Measurements from ENCODE around the gene PPP2R5C.

The PPP2R5C gene

GRCh38 chr14:101734246-101734847 lies 27.2 kb upstream of the PPP2R5C start:
- peaks cover 0 to 23% of the 10 kb centered on the region in 2 experiments for H3K27me3 ChIP-seq (ENCODE audit: control insufficient read depth in 1 of 2, insufficient read depth in 1 of 2, low read length in 2 of 2)
- peaks cover 6% of the 10 kb centered on the region for H3K9me3 ChIP-seq (ENCODE audit: control insufficient read depth, low read length)
- H2AFZ ChIP-seq (ENCODE audit: low read depth, low read length): no peak overlapping the region
- H3K23ac ChIP-seq (ENCODE audit: low read length in 2 of 2): no peak overlapping the region
- H3K9ac ChIP-seq (ENCODE audit: low read length): no peak overlapping the region
- no peak overlapping the region for H3K18ac ChIP-seq (ENCODE audit: low read depth in 1 of 2, low read length in 2 of 2)
- no peak overlapping the region for H2BK5ac ChIP-seq (ENCODE audit: low read depth, low read length, poor library complexity, severe bottlenecking)
- H3K36me3 ChIP-seq (ENCODE audit: control insufficient read depth in 1 of 2, insufficient read depth in 2 of 2, low read depth in 1 of 2, low read length in 2 of 2): no peaks in the 10 kb centered on the region
- no peak overlapping the region for H4K91ac ChIP-seq (ENCODE audit: low read length)
- no peak overlapping the region for H3K14ac ChIP-seq (ENCODE audit: low read length in 2 of 2)
- H4K8ac ChIP-seq (ENCODE audit: low read length): no peak overlapping the region
- H3K79me1 ChIP-seq (replicated peaks; ENCODE audit: low read length, poor library complexity, severe bottlenecking): no peaks in the 10 kb centered on the region
- H2BK120ac ChIP-seq (ENCODE audit: low read depth, low read length): no peak overlapping the region
- H2BK15ac ChIP-seq (ENCODE audit: low read depth, poor library complexity, severe bottlenecking): no peak overlapping the region
- H2AK5ac ChIP-seq (ENCODE audit: low read length, severe bottlenecking): no peak overlapping the region
- no peak overlapping the region for H3K27ac ChIP-seq (ENCODE audit: low read length, poor library complexity, severe bottlenecking)
- H2BK12ac ChIP-seq (ENCODE audit: low read length in 2 of 2): no peak overlapping the region
- DNase-seq: no peak
- no peak overlapping the region for H3K4ac ChIP-seq (ENCODE audit: low read depth in 1 of 2, low read length in 2 of 2)
- H3K4me2 ChIP-seq (ENCODE audit: low read length, poor library complexity, severe bottlenecking): no peak overlapping the region
- no peak overlapping the region for H3K4me3 ChIP-seq (ENCODE audit: insufficient read depth in 1 of 2, low read depth in 1 of 2, low read length in 2 of 2)
- WGBS: 94% methylated on average over 16 of the region's 16 CpGs
- H3K4me1 ChIP-seq (ENCODE audit: control insufficient read depth, insufficient read depth, low read depth, low read length): peaks cover 21% of the 10 kb centered on the region

- H2BK5ac ChIP-seq (ENCODE audit: low read depth, low read length, poor library complexity, severe bottlenecking): no peak overlapping the region
- H3K79me1 ChIP-seq (replicated peaks; ENCODE audit: low read length, poor library complexity, severe bottlenecking): no peaks in the 10 kb centered on the region
- H3K27ac ChIP-seq (ENCODE audit: low read length, poor library complexity, severe bottlenecking): no peak overlapping the region
- H3K4ac ChIP-seq (ENCODE audit: low read depth in 1 of 2, low read length in 2 of 2): no peak overlapping the region
- no peak overlapping the region for H4K8ac ChIP-seq (ENCODE audit: low read length)
- H3K14ac ChIP-seq (ENCODE audit: low read length in 2 of 2): no peak overlapping the region
- H3K4me2 ChIP-seq (ENCODE audit: low read length, poor library complexity, severe bottlenecking): no peak overlapping the region
- H2AK5ac ChIP-seq (ENCODE audit: low read length, severe bottlenecking): no peak overlapping the region
- no peak overlapping the region for H3K23ac ChIP-seq (ENCODE audit: low read length in 2 of 2)
- H3K9me3 ChIP-seq (ENCODE audit: control insufficient read depth, low read length): peaks cover 9% of the 10 kb centered on the region
- no peak overlapping the region for H2BK15ac ChIP-seq (ENCODE audit: low read depth, poor library complexity, severe bottlenecking)
- 87% methylated on average over 6 of the region's 7 CpGs for WGBS
- H3K27me3 ChIP-seq (ENCODE audit: control insufficient read depth in 1 of 2, insufficient read depth in 1 of 2, low read length in 2 of 2): peaks cover 0 to 23% of the 10 kb centered on the region in 2 experiments
- peaks cover 21% of the 10 kb centered on the region for H3K4me1 ChIP-seq (ENCODE audit: control insufficient read depth, insufficient read depth, low read depth, low read length)
- H2BK12ac ChIP-seq (ENCODE audit: low read length in 2 of 2): no peak overlapping the region
- H3K4me3 ChIP-seq (ENCODE audit: insufficient read depth in 1 of 2, low read depth in 1 of 2, low read length in 2 of 2): no peak overlapping the region
- no peak for DNase-seq
- H3K36me3 ChIP-seq (ENCODE audit: control insufficient read depth in 1 of 2, insufficient read depth in 2 of 2, low read depth in 1 of 2, low read length in 2 of 2): no peaks in the 10 kb centered on the region
- H2BK120ac ChIP-seq (ENCODE audit: low read depth, low read length): no peak overlapping the region
- H3K9ac ChIP-seq (ENCODE audit: low read length): no peak overlapping the region
- H4K91ac ChIP-seq (ENCODE audit: low read length): no peak overlapping the region
- H3K18ac ChIP-seq (ENCODE audit: low read depth in 1 of 2, low read length in 2 of 2): no peak overlapping the region
- H2AFZ ChIP-seq (ENCODE audit: low read depth, low read length): no peak overlapping the region
Observed at GRCh38 chr14:101735453-101735852, 26.1 kb upstream of the PPP2R5C start.

- Histone ChIP-seq H2BK120ac (ENCODE audit: low read depth, low read length) (no peak overlapping the region), H3K9ac (ENCODE audit: low read length) (no peak overlapping the region), H3K4me2 (ENCODE audit: low read length, poor library complexity, severe bottlenecking) (no peak overlapping the region), H2AFZ (ENCODE audit: low read depth, low read length) (no peak overlapping the region), H3K27me3 (ENCODE audit: control insufficient read depth in 1 of 2, insufficient read depth in 1 of 2, low read length in 2 of 2) (peaks cover 0 to 25% of the 10 kb centered on the region in 2 experiments), H4K8ac (ENCODE audit: low read length) (no peak overlapping the region), H2BK5ac (ENCODE audit: low read depth, low read length, poor library complexity, severe bottlenecking) (no peak overlapping the region), H3K14ac (ENCODE audit: low read length in 2 of 2) (no peak overlapping the region), H2BK12ac (ENCODE audit: low read length in 2 of 2) (no peak overlapping the region), H3K79me1 (replicated peaks; ENCODE audit: low read length, poor library complexity, severe bottlenecking) (no peaks in the 10 kb centered on the region), H3K9me3 (ENCODE audit: control insufficient read depth, low read length) (peaks cover 14% of the 10 kb centered on the region), H2BK15ac (ENCODE audit: low read depth, poor library complexity, severe bottlenecking) (no peak overlapping the region), H2AK5ac (ENCODE audit: low read length, severe bottlenecking) (no peak overlapping the region), H3K36me3 (ENCODE audit: control insufficient read depth in 1 of 2, insufficient read depth in 2 of 2, low read depth in 1 of 2, low read length in 2 of 2) (no peaks in the 10 kb centered on the region), H3K18ac (ENCODE audit: low read depth in 1 of 2, low read length in 2 of 2) (no peak overlapping the region), H3K4me3 (ENCODE audit: insufficient read depth in 1 of 2, low read depth in 1 of 2, low read length in 2 of 2) (no peak overlapping the region), H3K27ac (ENCODE audit: low read length, poor library complexity, severe bottlenecking) (no peak overlapping the region), H3K23ac (ENCODE audit: low read length in 2 of 2) (no peak overlapping the region), H3K4ac (ENCODE audit: low read depth in 1 of 2, low read length in 2 of 2) (no peak overlapping the region), H4K91ac (ENCODE audit: low read length) (no peak overlapping the region), H3K4me1 (ENCODE audit: control insufficient read depth, insufficient read depth, low read depth, low read length) (peaks cover 16% of the 10 kb centered on the region)
- DNase-seq: no peak
- 96% methylated on average over 3 of the region's 4 CpGs for whole genome bisulfite sequencing
Observed at GRCh38 chr14:101736071-101736470, 25.4 kb upstream of the PPP2R5C start.

- peaks cover 0 to 26% of the 10 kb centered on the region in 2 experiments for H3K27me3 ChIP-seq (ENCODE audit: control insufficient read depth in 1 of 2, insufficient read depth in 1 of 2, low read length in 2 of 2)
- H4K8ac ChIP-seq (ENCODE audit: low read length): no peak overlapping the region
- H2BK5ac ChIP-seq (ENCODE audit: low read depth, low read length, poor library complexity, severe bottlenecking): no peak overlapping the region
- H3K23ac ChIP-seq (ENCODE audit: low read length in 2 of 2): no peak overlapping the region
- H2AK5ac ChIP-seq (ENCODE audit: low read length, severe bottlenecking): no peak overlapping the region
- H3K4ac ChIP-seq (ENCODE audit: low read depth in 1 of 2, low read length in 2 of 2): no peak overlapping the region
- H3K79me1 ChIP-seq (replicated peaks; ENCODE audit: low read length, poor library complexity, severe bottlenecking): no peaks in the 10 kb centered on the region
- H2BK120ac ChIP-seq (ENCODE audit: low read depth, low read length): no peak overlapping the region
- H4K91ac ChIP-seq (ENCODE audit: low read length): no peak overlapping the region
- H3K18ac ChIP-seq (ENCODE audit: low read depth in 1 of 2, low read length in 2 of 2): no peak overlapping the region
- H3K4me3 ChIP-seq (ENCODE audit: insufficient read depth in 1 of 2, low read depth in 1 of 2, low read length in 2 of 2): no peak overlapping the region
- H3K4me2 ChIP-seq (ENCODE audit: low read length, poor library complexity, severe bottlenecking): no peak overlapping the region
- H3K9me3 ChIP-seq (ENCODE audit: control insufficient read depth, low read length): peaks cover 16% of the 10 kb centered on the region
- H3K4me1 ChIP-seq (ENCODE audit: control insufficient read depth, insufficient read depth, low read depth, low read length): peaks cover 13% of the 10 kb centered on the region
- H2AFZ ChIP-seq (ENCODE audit: low read depth, low read length): no peak overlapping the region
- H2BK15ac ChIP-seq (ENCODE audit: low read depth, poor library complexity, severe bottlenecking): no peak overlapping the region
- H3K14ac ChIP-seq (ENCODE audit: low read length in 2 of 2): no peak overlapping the region
- H2BK12ac ChIP-seq (ENCODE audit: low read length in 2 of 2): no peak overlapping the region
- no peak overlapping the region for H3K27ac ChIP-seq (ENCODE audit: low read length, poor library complexity, severe bottlenecking)
- no peaks in the 10 kb centered on the region for H3K36me3 ChIP-seq (ENCODE audit: control insufficient read depth in 1 of 2, insufficient read depth in 2 of 2, low read depth in 1 of 2, low read length in 2 of 2)
- WGBS: 89% methylated on average over 7 of the region's 8 CpGs
- no peak overlapping the region for H3K9ac ChIP-seq (ENCODE audit: low read length)
- no peak for DNase-seq
Observed at GRCh38 chr14:101736585-101736984, 24.9 kb upstream of the PPP2R5C start.

All from mesenchymal stem cell (in vitro differentiated cells and primary cell).